HCT116 (cell line): ENCODE measurements around the gene FGF7. TPM values are rescaled to one million over a fixed set of nuclear protein-coding genes. Genes with fewer than 3 reads are reported as not detected.

Experiments
- ATAC-seq: fragments of 200-7000 bp; cut with Tn5 transposase; 2 replicates; pipeline ENCODE4 v1.9.1; 2020; ENCODE audit warnings: mild to moderate bottlenecking, moderate library complexity
- BruUV-seq: library from RNA; stranded (reverse); fragments of 400-500 nt; replicated peaks from 2 replicates; lab custom pipeline; 2021; lab: Mats Ljungman, UMichigan
- CTCF ChIA-PET: fragments of 300-600 bp; sonication (Branson Sonifier 250); formaldehyde crosslinking; loops from one replicate; lab custom pipeline; 2021; ENCODE audit warnings: antibody characterized with exemption; lab: Charles Lee
- POLR2A ChIA-PET: fragments of 300-600, 350-600 bp; sonication (Branson Sonifier 250); formaldehyde crosslinking; loops from one replicate; lab custom pipeline; 2021; ENCODE audit warnings: antibody characterized with exemption; lab: Charles Lee
- RAD21 ChIA-PET, 2 experiments: fragments of 300-600 bp; sonication (Branson Sonifier 250); formaldehyde crosslinking; loops; one replicate each; lab custom pipeline; 2023; ENCODE audit warnings: low total read pairs in 2 of 2; ENCODE audit not compliant: uncharacterized antibody in 2 of 2, unreplicated experiment in 2 of 2, low non-redundant PET in 1 of 2; lab: Charles Lee
- DNase-seq: peaks from one replicate; pipeline ENCODE4 v3.0.0-alpha.2; 2010; ENCODE audit warnings: low read depth, low spot score
- H2AFZ ChIP-seq: fragments of 200-600 bp; shearing (Covaris generic), sonication (generic); 2 replicates; pipeline ENCODE4 v1.6.1; 2017; ENCODE audit warnings: low read depth, mixed run types, mixed read lengths, antibody characterized with exemption, low read length; ENCODE audit not compliant: poor library complexity, severe bottlenecking
- H3K27ac ChIP-seq: 2 replicates; pipeline ENCODE4 v1.5.1; 2012; ENCODE audit warnings: low read depth, low read length
- H3K27me3 ChIP-seq: fragments of 200-600 bp; sonication (generic); 2 replicates; pipeline ENCODE4 v1.6.1; 2016; ENCODE audit warnings: mixed run types, low read length, mixed read lengths; ENCODE audit not compliant: insufficient read depth
- H3K36me3 ChIP-seq, 2 experiments: fragments of 200-500 bp in 1 of 2; fragments of 200-600 bp in 1 of 2; sonication (Bioruptor generic) in 1 of 2; sonication (generic) in 1 of 2; 2 replicates each; pipeline versions ENCODE4 v1.5.1 to v1.6.1; 2014 to 2016; ENCODE audit warnings: low read length in 2 of 2, inconsistent platforms in 1 of 2, mixed read lengths in 1 of 2, mixed run types in 1 of 2; ENCODE audit not compliant: insufficient read depth in 2 of 2, control insufficient read depth in 1 of 2
- H3K4me1 ChIP-seq, 2 experiments: fragments of 200-600 bp in 1 of 2; sonication (generic) in 1 of 2; 2 replicates each; pipeline versions ENCODE4 v1.5.1 to v1.6.1; 2012 to 2017; ENCODE audit warnings: low read length in 2 of 2, inconsistent platforms in 1 of 2, mild to moderate bottlenecking in 1 of 2, mixed read lengths in 1 of 2, mixed run types in 1 of 2, moderate library complexity in 1 of 2; ENCODE audit not compliant: insufficient read depth in 2 of 2, control insufficient read depth in 1 of 2
- H3K4me2 ChIP-seq: fragments of 200-600 bp; sonication (generic); 2 replicates; pipeline ENCODE4 v1.6.1; 2017; ENCODE audit warnings: mixed run types, low read length, mixed read lengths
- H3K4me3 ChIP-seq, 2 experiments: fragments of 200-600 bp in 1 of 2; sonication (generic) in 1 of 2; replicated peaks in 1 of 2; 2 replicates each; pipeline ENCODE4 v1.5.1; 2011 to 2016; ENCODE audit warnings: low read length in 2 of 2, control low read depth in 1 of 2, low read depth in 1 of 2, mild to moderate bottlenecking in 1 of 2, mixed read lengths in 1 of 2, mixed run types in 1 of 2
- H3K79me2 ChIP-seq: fragments of 200-600 bp; sonication (generic); 2 replicates; pipeline ENCODE4 v1.6.1; 2017; ENCODE audit warnings: mild to moderate bottlenecking, mixed run types, low read length, moderate library complexity, mixed read lengths; ENCODE audit not compliant: insufficient read depth
- H3K9ac ChIP-seq: fragments of 200-600 bp; sonication (generic); 2 replicates; pipeline ENCODE4 v1.6.1; 2016; ENCODE audit warnings: low read length, mixed read lengths
- H3K9me2 ChIP-seq: fragments of 200-600 bp; sonication (generic), shearing (Covaris generic); 2 replicates; pipeline ENCODE4 v1.6.1; 2017; ENCODE audit warnings: mixed run types, mild to moderate bottlenecking, moderate library complexity; ENCODE audit not compliant: insufficient read depth
- H3K9me3 ChIP-seq, 2 experiments: fragments of 200-500 bp in 1 of 2; fragments of 200-600 bp in 1 of 2; sonication (Bioruptor generic) in 1 of 2; sonication (generic) in 1 of 2; 2 replicates each; pipeline ENCODE4 v1.6.1; 2014 to 2017; ENCODE audit warnings: low read length in 2 of 2, mixed read lengths in 2 of 2, inconsistent platforms in 1 of 2, low read depth in 1 of 2, mild to moderate bottlenecking in 1 of 2, mixed run types in 1 of 2, moderate library complexity in 1 of 2; ENCODE audit not compliant: control insufficient read depth in 1 of 2, insufficient read depth in 1 of 2
- H4K20me1 ChIP-seq: fragments of 200-600 bp; sonication (generic), shearing (Covaris generic); 2 replicates; pipeline ENCODE4 v1.6.1; 2017; ENCODE audit warnings: mixed run types, mild to moderate bottlenecking, moderate library complexity; ENCODE audit not compliant: insufficient read depth
- CEBPB ChIP-seq: IDR thresholded peaks from 2 replicates; pipeline ENCODE4 v1.6.1; 2012; ENCODE audit warnings: low read depth
- ELF1 ChIP-seq: IDR thresholded peaks from 2 replicates; pipeline ENCODE4 v1.6.1; 2012; ENCODE audit warnings: low read depth, borderline replicate concordance
- EZH2 ChIP-seq: fragments of 200-600 bp; sonication (generic); IDR thresholded peaks from 2 replicates; pipeline ENCODE4 v1.6.1; 2017; ENCODE audit warnings: antibody characterized with exemption, mixed run types
- EZH2phosphoT487 ChIP-seq: fragments of 200-600 bp; IDR thresholded peaks from 2 replicates; pipeline ENCODE4 v1.6.1; 2018; ENCODE audit warnings: antibody characterized with exemption, borderline replicate concordance
- FOSL1 ChIP-seq: IDR thresholded peaks from 2 replicates; pipeline ENCODE4 v1.6.1; 2012; ENCODE audit warnings: low read depth
- JUND ChIP-seq: IDR thresholded peaks from 2 replicates; pipeline ENCODE4 v1.6.1; 2012
- SIN3A ChIP-seq: IDR thresholded peaks from 2 replicates; pipeline ENCODE4 v1.6.1; 2012; ENCODE audit warnings: low read depth
- SP1 ChIP-seq: IDR thresholded peaks from 2 replicates; pipeline ENCODE4 v1.6.1; 2012; ENCODE audit warnings: low read depth
- TCF7L2 ChIP-seq: IDR thresholded peaks from 2 replicates; pipeline ENCODE4 v1.7.0; 2011; ENCODE audit warnings: borderline replicate concordance, inconsistent platforms; ENCODE audit not compliant: insufficient read depth, insufficient read length; ENCODE audit errors: extremely low read depth
- YY1 ChIP-seq: IDR thresholded peaks from 2 replicates; pipeline ENCODE4 v1.6.1; 2011; ENCODE audit warnings: low read length, low read depth, moderate library complexity, mild to moderate bottlenecking; ENCODE audit not compliant: insufficient replicate concordance; ENCODE audit errors: extremely low read depth
- ZBTB33 ChIP-seq: IDR thresholded peaks from 2 replicates; pipeline ENCODE4 v1.6.1; 2011; ENCODE audit warnings: mild to moderate bottlenecking, low read length, moderate library complexity; ENCODE audit not compliant: insufficient replicate concordance; ENCODE audit errors: extremely low read depth
- ZNF274 ChIP-seq: fragments of 200-500 bp; sonication (Bioruptor generic); IDR thresholded peaks from 2 replicates; pipeline ENCODE4 v1.6.1; 2014; ENCODE audit warnings: mild to moderate bottlenecking, low read depth, low read length, inconsistent platforms
- intact Hi-C: fragments of 100-400 bp; cut with micrococcal nuclease; formaldehyde crosslinking; loops from 2 replicates; pipeline ENCODE4 v1.10.0; 2022
- total RNA-seq: library from RNA; stranded (reverse); gene quantifications from one replicate; pipeline ENCODE4 v1.2.1, GENCODE V29; 2021; ENCODE audit not compliant: unreplicated experiment

The FGF7 gene
- total RNA-seq, 1 experiment from 2014 or later: 0.49 TPM

GRCh38 chr15:49436751-49437150, 13.7 kb downstream of the FGF7 start:
- Histone ChIP-seq H3K4me3 (no peak overlapping the region), H3K79me2 (no peaks in the 10 kb centered on the region), H3K36me3 (no peaks in the 10 kb centered on the region), H3K27me3 (no peaks in the 10 kb centered on the region), H3K4me1 (no peaks in the 10 kb centered on the region), H3K9ac (no peak overlapping the region), H3K27ac (no peak overlapping the region), H2AFZ (no peak overlapping the region), H3K4me2 (no peak overlapping the region), H4K20me1 (no peaks in the 10 kb centered on the region), H3K9me2 (no peaks in the 10 kb centered on the region), H3K9me3 (no peaks in the 10 kb centered on the region)
- POLR2A ChIA-PET: no interaction called here
- RAD21 ChIA-PET: no interaction called here
- intact Hi-C loops: no loop called here
- DNase-seq (no peak), ATAC-seq (no peak)
- no peak for TF ChIP-seq EZH2
- no peak for TF ChIP-seq ZBTB33
- TF ChIP-seq TCF7L2: no peak
- TF ChIP-seq EZH2phosphoT487: no peak
- no peak for TF ChIP-seq SP1
- TF ChIP-seq JUND: no peak
- no peak for TF ChIP-seq ELF1
- no peak for TF ChIP-seq SIN3A
- TF ChIP-seq YY1: no peak
- no peak for TF ChIP-seq CEBPB
- no peak for TF ChIP-seq FOSL1
- no peak for TF ChIP-seq ZNF274
- BruUV-seq: no TSS peak
- CTCF ChIA-PET: interaction anchor here (2.0 kb wide), 1 partner anchor 14 kb away, joined by 5 read pairs; the partner anchor contains the start of gene FGF7
